Measurements from ENCODE around the gene SLC39A7.

DNA sequence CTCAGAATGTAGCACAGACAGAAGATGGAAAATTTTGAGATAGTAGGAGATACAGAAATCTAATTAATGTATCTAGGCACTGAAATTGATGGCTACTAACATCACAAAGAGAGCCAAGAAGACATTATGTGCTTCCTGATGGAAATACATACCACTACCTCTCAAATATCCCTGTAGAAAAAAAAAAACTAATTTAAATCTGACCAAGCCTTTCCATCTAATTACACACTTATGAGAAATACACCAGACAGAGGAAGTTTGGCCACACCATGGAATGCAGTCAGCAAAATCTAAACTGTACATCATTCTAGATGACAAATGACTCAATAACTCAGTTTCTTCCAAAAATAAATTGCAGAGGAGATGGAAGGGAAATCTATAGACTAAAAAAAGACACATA lies 52.1 kb downstream of the SLC39A7 start:
- no peak for TF ChIP-seq POLR2AphosphoS5 (IDR thresholded peaks at IDR 0.05; ENCODE audit: low read depth, low read length)
- TF ChIP-seq TAF1 (IDR thresholded peaks at IDR 0.05; ENCODE audit: borderline replicate concordance, low read depth, low read length) = no peak
- no peak for TF ChIP-seq POLR2A (IDR thresholded peaks at IDR 0.05; ENCODE audit: low read depth, low read length)

All from GM12892 (cell line).